Suprapubic skin (tissue), 4 donors: ENCODE data around the gene SPECC1. TPM values are rescaled to one million over a fixed set of nuclear protein-coding genes. Genes with fewer than 3 reads are reported as not detected.

Experiments used
- DNase-seq, 2 donors: peaks; one replicate each; pipeline ENCODE4 v3.0.0-alpha.2; 2019; ENCODE audit warnings: low spot score in 2 of 2
- H3K27ac ChIP-seq: fragments of 200-600 bp; sonication (generic); one replicate; pipeline ENCODE4 v1.5.1; 2019
- H3K27me3 ChIP-seq: fragments of 200-600 bp; sonication (generic); one replicate; pipeline ENCODE4 v1.5.1; 2019
- H3K36me3 ChIP-seq: fragments of 200-600 bp; sonication (generic); one replicate; pipeline ENCODE4 v1.5.1; 2019
- H3K4me1 ChIP-seq: fragments of 200-600 bp; sonication (generic); one replicate; pipeline ENCODE4 v1.5.1; 2019
- H3K4me3 ChIP-seq: fragments of 200-600 bp; sonication (generic); one replicate; pipeline ENCODE4 v1.5.1; 2019; ENCODE audit warnings: mild to moderate bottlenecking
- H3K9me3 ChIP-seq: fragments of 200-600 bp; sonication (generic); one replicate; pipeline ENCODE4 v1.5.1; 2019
- EP300 ChIP-seq: sonication (generic); formaldehyde crosslinking; IDR thresholded peaks from one replicate; pipeline ENCODE4 v1.6.1; 2017; ENCODE audit warnings: antibody characterized with exemption
- POLR2A ChIP-seq, 2 donors: fragments of 450-650 bp; IDR thresholded peaks; one replicate each; pipeline ENCODE4 v1.6.1; 2017; ENCODE audit warnings: antibody characterized with exemption in 2 of 2, mild to moderate bottlenecking in 2 of 2, moderate library complexity in 2 of 2
- POLR2AphosphoS5 ChIP-seq, 3 donors: sonication (generic); formaldehyde crosslinking; IDR thresholded peaks; one replicate each; pipeline ENCODE4 v1.6.1; 2017; ENCODE audit warnings: antibody characterized with exemption in 3 of 3
- WGBS: methylation state at CpG from one replicate; pipeline ENCODE4 v1.1.5; 2018; 5-methylcytosine and 5-hydroxymethylcytosine counted together
- total RNA-seq, 4 donors: library from RNA; depleted of rRNA; stranded (reverse); fragments of >200 nt; gene quantifications; one replicate each; pipeline ENCODE4 v1.1.0, GENCODE V29; 2016
- TF ChIP-seq, protein P1 (sequence below), 2 donors: fragments of 200-600 bp in 1 of 2; fragments of 450-650 bp in 1 of 2; sonication (generic) in 1 of 2; IDR thresholded peaks; one replicate each; pipeline ENCODE4 v1.5.1; 2016 to 2019; ENCODE audit warnings: antibody characterized with exemption in 2 of 2, mild to moderate bottlenecking in 1 of 2, moderate library complexity in 1 of 2

SPECC1 gene
- total RNA-seq, 4 donors from 2014 or later, result 12.2 to 18.1 (median 16.4) TPM

DNA sequence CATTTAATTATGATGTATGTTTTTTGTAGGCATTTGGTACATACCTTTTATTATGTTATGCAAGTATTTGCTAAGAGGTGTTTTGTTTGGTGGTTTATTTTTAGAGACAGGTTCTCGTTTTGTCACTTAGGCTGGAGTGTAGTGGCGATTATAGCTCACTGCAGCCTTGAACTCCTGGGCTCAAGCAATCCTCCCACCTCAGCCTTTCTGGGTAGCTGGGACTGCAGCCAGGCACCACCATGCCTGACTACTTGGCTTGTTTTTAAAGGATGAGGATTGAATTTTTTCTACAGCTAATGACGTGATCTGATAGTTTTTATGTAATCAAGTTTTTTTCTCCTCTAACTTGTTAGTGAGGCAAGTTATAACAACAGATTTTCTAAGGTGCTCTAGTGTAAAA lies 199.6 kb downstream of the SPECC1 start:
- TF ChIP-seq EP300, result no peak
- TF ChIP-seq POLR2AphosphoS5 (IDR thresholded peaks at IDR 0.05), result no peak
- TF ChIP-seq, protein P1, sequence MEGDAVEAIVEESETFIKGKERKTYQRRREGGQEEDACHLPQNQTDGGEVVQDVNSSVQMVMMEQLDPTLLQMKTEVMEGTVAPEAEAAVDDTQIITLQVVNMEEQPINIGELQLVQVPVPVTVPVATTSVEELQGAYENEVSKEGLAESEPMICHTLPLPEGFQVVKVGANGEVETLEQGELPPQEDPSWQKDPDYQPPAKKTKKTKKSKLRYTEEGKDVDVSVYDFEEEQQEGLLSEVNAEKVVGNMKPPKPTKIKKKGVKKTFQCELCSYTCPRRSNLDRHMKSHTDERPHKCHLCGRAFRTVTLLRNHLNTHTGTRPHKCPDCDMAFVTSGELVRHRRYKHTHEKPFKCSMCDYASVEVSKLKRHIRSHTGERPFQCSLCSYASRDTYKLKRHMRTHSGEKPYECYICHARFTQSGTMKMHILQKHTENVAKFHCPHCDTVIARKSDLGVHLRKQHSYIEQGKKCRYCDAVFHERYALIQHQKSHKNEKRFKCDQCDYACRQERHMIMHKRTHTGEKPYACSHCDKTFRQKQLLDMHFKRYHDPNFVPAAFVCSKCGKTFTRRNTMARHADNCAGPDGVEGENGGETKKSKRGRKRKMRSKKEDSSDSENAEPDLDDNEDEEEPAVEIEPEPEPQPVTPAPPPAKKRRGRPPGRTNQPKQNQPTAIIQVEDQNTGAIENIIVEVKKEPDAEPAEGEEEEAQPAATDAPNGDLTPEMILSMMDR (IDR thresholded peaks at IDR 0.05), result no peak
- no peak for TF ChIP-seq POLR2A (IDR thresholded peaks at IDR 0.05)
- peaks cover 22% of the 10 kb centered on the region for H3K4me1 ChIP-seq
- H3K4me3 ChIP-seq, result no peak overlapping the region
- H3K27me3 ChIP-seq, result no peaks in the 10 kb centered on the region
- H3K27ac ChIP-seq, result no peak overlapping the region
- H3K9me3 ChIP-seq, result no peaks in the 10 kb centered on the region
- DNase-seq, result no peak
- no peaks in the 10 kb centered on the region for H3K36me3 ChIP-seq
- 77% methylated on average over 3 of the region's 3 CpGs for WGBS

DNA sequence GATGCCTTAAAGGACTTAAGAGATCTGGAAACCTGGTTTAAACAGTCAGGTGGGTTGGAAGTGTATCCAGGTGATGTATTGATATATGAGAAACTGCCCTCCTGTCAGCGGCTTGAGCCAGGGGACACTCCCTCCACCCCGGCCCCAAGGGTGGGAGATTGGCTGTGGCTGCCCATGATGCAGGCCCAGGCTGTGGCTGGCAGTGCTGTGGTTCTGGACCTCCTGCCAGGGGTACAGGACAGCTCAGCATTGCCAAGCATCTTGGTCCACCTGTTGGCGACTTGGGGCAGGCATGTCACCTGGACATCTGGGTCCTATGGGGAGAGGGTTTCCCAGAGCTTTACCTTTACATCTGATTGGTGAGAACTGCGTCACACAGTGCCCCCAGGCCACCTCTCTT lies 201.0 kb downstream of the SPECC1 start:
- DNase-seq, result no peak
- Histone ChIP-seq H3K9me3 (no peaks in the 10 kb centered on the region), H3K27me3 (no peaks in the 10 kb centered on the region), H3K36me3 (no peaks in the 10 kb centered on the region), H3K4me3 (no peak overlapping the region), H3K4me1 (peaks cover 22% of the 10 kb centered on the region), H3K27ac (no peak overlapping the region)
- 96% methylated on average over 3 of the region's 4 CpGs for WGBS
- TF ChIP-seq POLR2AphosphoS5 (IDR thresholded peaks at IDR 0.05) (no peak), POLR2A (IDR thresholded peaks at IDR 0.05) (no peak), EP300 (no peak)
- TF ChIP-seq, protein P1 (IDR thresholded peaks at IDR 0.05), result no peak

DNA sequence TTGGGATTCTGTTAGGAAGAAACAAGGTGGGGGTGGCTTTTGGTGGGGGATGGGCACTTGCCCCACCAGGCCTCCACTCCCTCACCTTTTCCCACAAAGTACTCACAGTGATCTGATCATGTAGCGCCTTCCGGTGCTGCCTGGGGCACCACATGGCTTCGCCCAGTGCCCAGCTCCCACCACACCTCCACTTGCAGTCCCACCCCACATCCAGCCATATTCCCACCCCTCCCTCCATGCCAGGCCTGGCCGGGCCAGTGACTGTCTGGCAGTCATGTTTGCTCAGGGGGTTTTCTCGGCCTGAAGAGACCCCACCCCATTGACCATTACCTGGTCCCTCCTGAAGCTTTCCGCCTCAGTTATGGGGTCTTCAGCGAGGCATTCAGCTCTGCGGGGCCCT lies 201.5 kb downstream of the SPECC1 start:
- WGBS, result 96% methylated on average over 8 of the region's 8 CpGs
- no peak for TF ChIP-seq POLR2AphosphoS5 (IDR thresholded peaks at IDR 0.05)
- no peak for TF ChIP-seq EP300
- no peak for TF ChIP-seq POLR2A (IDR thresholded peaks at IDR 0.05)
- TF ChIP-seq, protein P1 (IDR thresholded peaks at IDR 0.05), result no peak
- no peak overlapping the region for H3K27ac ChIP-seq

DNA sequence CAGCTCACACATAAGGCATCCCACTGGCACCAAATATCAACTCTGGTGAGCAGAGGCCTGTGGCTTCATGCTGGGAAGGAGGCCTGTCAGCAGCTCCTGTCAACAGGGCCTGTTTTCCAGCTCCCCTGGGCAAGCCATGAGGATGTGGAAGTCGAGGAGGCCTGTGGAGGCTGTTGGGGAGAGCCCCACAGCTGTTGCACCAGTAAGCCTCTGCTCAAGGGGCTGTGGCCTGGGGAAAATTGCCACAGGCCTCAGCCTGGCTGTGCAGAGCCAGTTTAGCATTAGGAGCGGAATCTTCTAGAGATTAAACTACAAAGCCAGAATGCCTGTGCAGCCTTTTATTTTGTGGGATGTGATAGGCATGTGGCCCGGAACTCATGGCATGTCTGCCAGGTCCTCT lies 202.1 kb downstream of the SPECC1 start:
- peaks cover 18% of the 10 kb centered on the region for H3K4me1 ChIP-seq
- H3K27me3 ChIP-seq, result no peaks in the 10 kb centered on the region
- TF ChIP-seq POLR2AphosphoS5 (IDR thresholded peaks at IDR 0.05) (no peak), EP300 (no peak), POLR2A (IDR thresholded peaks at IDR 0.05) (no peak)
- TF ChIP-seq, protein P1 (IDR thresholded peaks at IDR 0.05), result no peak
- no peaks in the 10 kb centered on the region for H3K9me3 ChIP-seq
- no peaks in the 10 kb centered on the region for H3K36me3 ChIP-seq
- 74% methylated on average over 3 of the region's 3 CpGs for WGBS
- no peak overlapping the region for H3K4me3 ChIP-seq
- H3K27ac ChIP-seq, result no peak overlapping the region
- no peak for DNase-seq

More for the DNA sequence above, 201.5 kb downstream of the SPECC1 start:
- no peak overlapping the region for H3K4me3 ChIP-seq
- no peak for DNase-seq
- no peaks in the 10 kb centered on the region for H3K27me3 ChIP-seq
- no peaks in the 10 kb centered on the region for H3K9me3 ChIP-seq
- peaks cover 22% of the 10 kb centered on the region for H3K4me1 ChIP-seq
- no peaks in the 10 kb centered on the region for H3K36me3 ChIP-seq

DNA sequence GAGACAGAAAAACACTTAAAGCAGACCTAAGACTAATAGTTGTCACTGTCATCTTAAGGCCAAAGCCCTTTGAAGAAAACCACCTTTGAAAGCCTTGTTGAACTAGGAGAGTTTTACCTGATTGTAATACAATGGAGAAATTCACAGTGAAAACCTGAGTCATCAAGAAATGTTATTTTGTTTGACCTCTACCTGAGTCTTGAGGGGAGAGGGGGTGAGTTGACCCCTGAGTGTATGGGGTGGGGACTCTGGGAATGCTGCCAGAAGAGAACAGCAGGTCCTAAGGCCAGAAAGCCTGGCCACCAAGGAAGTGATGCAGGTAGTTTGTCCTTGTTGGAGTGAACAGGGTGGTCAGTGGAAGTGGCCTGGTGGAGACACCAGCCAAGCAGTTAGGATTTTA lies 204.3 kb downstream of the SPECC1 start:
- Histone ChIP-seq H3K36me3 (no peaks in the 10 kb centered on the region), H3K27me3 (no peaks in the 10 kb centered on the region), H3K4me1 (peaks cover 2% of the 10 kb centered on the region), H3K27ac (no peak overlapping the region), H3K4me3 (no peak overlapping the region), H3K9me3 (no peaks in the 10 kb centered on the region)
- TF ChIP-seq POLR2AphosphoS5 (IDR thresholded peaks at IDR 0.05) (no peak), EP300 (no peak), POLR2A (IDR thresholded peaks at IDR 0.05) (no peak)
- TF ChIP-seq, protein P1 (IDR thresholded peaks at IDR 0.05), result no peak
- DNase-seq, result no peak
